Stimulated activated CD4-positive, alpha-beta T cell treated with anti-CD3 and anti-CD28 coated beads, TNF-alpha, amount 100 ng/mL, for 48 hours (primary cell): Measurements from ENCODE around the gene TRIM8.

Source experiments
- DNase-seq, 3 donors: peaks; one replicate each; pipeline ENCODE4 v3.0.0-alpha.2; 2020; ENCODE audit warnings: low read depth in 3 of 3

TRIM8 gene

DNA sequence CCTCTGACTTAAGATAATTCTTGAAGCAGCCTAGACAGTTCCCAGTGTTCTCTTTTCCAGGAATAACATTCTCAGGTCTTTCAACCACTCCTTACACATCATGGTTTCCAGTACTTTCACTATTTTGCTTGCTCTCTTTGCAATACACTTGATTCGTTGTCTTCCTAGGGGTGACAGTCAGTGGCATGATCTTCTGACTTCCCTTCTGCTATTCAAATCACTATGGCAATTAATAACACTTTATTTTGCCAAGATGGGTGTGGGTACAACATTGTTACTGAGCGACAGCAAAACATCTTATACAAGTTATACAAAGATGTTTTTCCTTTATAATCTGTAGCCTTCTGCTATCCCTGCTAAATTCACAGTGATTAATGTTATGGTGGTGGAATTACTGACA is 54.6 kb downstream of the TRIM8 start:
- no peak for DNase-seq

DNA sequence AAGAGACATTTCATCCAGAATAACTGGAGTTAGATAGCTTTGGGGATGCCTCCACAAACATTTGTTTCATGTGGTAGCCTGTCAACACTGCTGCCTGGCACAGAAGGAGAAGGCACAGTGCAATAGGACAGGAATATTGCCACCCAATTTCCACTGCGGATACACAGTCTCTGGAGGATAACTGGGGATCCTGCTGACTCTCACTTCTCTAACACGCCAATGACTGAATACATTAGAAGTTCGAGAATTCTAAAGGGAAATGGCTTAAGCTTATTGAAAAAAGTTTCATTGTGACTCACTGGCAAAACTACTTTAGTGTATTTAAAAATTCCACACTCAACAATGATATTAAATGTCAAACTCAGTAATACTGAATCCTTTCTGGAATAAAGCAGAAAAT is 57.0 kb downstream of the TRIM8 start:
- DNase-seq: no peak

DNA sequence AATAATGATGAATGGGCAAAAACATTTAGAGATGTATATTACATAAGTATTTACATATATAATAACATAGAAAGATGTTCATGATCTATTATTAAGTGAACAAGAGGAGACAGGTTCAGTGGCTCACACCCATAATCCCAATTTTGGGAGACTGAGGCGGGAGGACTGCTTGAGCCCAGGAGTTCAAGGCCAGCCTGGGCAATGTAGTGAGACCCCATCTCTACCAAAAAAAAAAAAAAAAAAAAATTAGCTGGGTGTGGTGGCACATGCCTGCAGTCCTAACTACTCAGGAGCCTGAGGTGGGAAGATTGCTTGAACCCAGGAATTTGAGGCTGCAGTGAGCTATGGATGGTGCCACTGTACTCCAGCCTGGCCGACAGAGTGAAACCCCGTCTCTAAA is 57.5 kb downstream of the TRIM8 start:
- no peak for DNase-seq

DNA sequence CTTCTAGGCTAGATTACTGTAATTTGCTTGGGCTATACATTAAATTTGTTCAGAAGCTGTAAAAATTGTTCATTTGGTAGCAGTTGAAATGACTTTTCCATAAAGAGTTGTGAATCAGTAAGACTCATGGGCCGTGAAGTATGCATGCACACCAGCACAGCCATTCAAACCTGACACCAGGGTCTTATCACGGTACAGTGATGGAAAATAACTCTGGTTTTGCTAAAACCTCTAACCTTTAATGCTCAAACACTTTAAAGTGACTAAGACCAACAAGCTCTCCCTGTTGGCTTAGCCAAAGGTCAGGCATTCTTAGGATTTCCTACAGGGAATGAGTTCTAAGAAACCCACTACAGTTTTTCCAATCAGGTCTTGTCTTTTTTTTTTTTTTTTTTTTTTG is 58.5 kb downstream of the TRIM8 start:
- DNase-seq: no peak

DNA sequence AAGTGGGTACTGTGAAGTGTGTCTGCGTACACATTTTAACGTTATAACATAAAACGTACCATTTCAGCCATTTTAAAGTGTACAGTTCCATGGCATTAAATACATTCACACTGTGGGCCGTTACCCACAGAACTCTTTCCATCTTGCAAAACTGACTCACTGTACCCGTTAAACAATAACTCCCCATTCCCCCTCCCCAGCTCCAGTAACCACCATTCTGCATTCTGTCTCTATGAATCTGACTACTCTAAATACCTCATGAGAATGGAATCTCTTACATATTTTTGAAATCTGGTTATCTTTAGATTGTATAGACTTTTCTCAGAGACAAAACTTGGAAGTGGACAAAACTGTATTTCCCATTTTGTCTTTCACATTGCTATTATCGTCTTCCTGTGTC is 60.6 kb downstream of the TRIM8 start:
- DNase-seq: no peak

DNA sequence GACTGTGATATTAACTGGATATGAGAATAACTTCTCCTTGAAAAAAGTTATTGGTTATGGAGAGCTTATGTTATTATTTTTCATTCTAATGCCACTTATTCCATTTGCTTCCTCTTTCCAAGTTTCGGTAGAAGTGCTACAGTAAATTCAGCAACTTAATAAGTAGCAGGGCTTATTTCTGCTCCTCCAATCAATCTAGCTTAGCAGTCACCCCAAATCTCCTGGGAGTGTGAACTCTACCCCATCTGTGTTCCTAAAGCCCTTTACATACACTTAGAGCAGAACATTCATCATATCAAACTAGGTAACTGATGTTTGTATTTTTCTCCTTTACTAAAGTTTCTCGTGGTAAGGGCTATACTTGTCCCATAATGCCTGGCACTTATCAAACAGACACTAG is 61.3 kb downstream of the TRIM8 start:
- DNase-seq: no peak
